GM10847 (cell line): ENCODE measurements around the gene UNC5CL.

Source experiments
- POLR2A ChIP-seq: IDR thresholded peaks from 2 replicates; pipeline ENCODE4 v1.6.1; 2011; ENCODE audit not compliant: insufficient read length; ENCODE audit errors: extremely low read depth

The UNC5CL gene

DNA sequence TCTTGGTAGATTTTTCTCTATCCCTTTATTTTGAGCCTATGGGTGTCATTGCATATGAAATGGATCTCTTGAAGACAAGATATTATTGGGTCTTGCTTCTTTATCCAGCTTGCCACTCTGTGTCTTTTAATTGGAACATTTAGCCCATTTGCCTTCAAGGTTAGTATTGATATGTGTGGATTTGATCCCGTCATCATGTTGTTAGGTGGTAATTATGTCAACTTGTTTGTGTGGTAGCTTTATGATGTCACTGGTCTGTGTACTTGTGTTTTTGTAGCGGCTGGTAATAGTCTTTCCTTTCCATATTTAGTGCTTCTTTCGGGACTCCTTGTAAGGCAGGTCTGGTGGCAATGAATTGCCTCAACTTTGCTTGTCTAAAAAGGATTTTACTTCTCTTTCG is 61.9 kb downstream of the UNC5CL start:
- no peak for TF ChIP-seq POLR2A
